Natural killer cell treated with Interleukin-12 subunit alpha and Interleukin-12 subunit beta and Interleukin-15 and Interleukin-18, amount 100 ng/mL, for 72 hours (primary cell): ENCODE data around the gene COL1A1. TPM values are rescaled to one million over a fixed set of nuclear protein-coding genes. Genes with fewer than 3 reads are reported as not detected.

ENCODE experiments used
- ATAC-seq, 2 donors: fragments of 150-1000 bp; cut with Tn5 transposase in 1 of 2; sonication (Bioruptor Pico), chemical (Tn5 transposase) in 1 of 2; 2 replicates each; pipeline ENCODE4 v1.10.0; 2021
- DNase-seq: peaks from one replicate; pipeline ENCODE4 v3.0.0; 2022; ENCODE audit warnings: low spot score
- H3K27ac Mint-ChIP-seq, 2 donors: 1 replicate in 1 of 2; 2 replicates in 1 of 2; pipeline ENCODE4 v1.8.0; 2022; ENCODE audit warnings: mixed read lengths in 2 of 2, mild to moderate bottlenecking in 1 of 2, moderate library complexity in 1 of 2
- H3K27me3 Mint-ChIP-seq, 2 donors: 1 replicate in 1 of 2; 2 replicates in 1 of 2; pipeline ENCODE4 v1.8.0; 2022; ENCODE audit warnings: mixed read lengths in 2 of 2
- H3K36me3 Mint-ChIP-seq: one replicate; pipeline ENCODE4 v1.8.0; 2022; ENCODE audit warnings: mixed read lengths
- H3K4me1 Mint-ChIP-seq, 2 donors: 1 replicate in 1 of 2; 2 replicates in 1 of 2; pipeline ENCODE4 v1.8.0; 2022; ENCODE audit warnings: low read depth in 2 of 2, mixed read lengths in 2 of 2, mild to moderate bottlenecking in 1 of 2
- H3K4me3 Mint-ChIP-seq: one replicate; pipeline ENCODE4 v1.8.0; 2022; ENCODE audit warnings: mixed read lengths
- H3K9me3 Mint-ChIP-seq: 2 replicates; pipeline ENCODE4 v1.8.0; 2022; ENCODE audit warnings: mixed read lengths
- total RNA-seq, 2 donors: library from RNA; stranded (reverse); gene quantifications; one replicate each; pipeline ENCODE4 v1.2.3, GENCODE V29; 2022

The COL1A1 gene
- total RNA-seq, 2 donors from 2014 or later = 1.7 TPM; not detected in 1

GRCh38 chr17:50181591-50182560 is 19.6 kb downstream of the COL1A1 start:
- peaks cover 19 to 25% of the 10 kb centered on the region in 2 donors for H3K4me1 Mint-ChIP-seq
- H3K36me3 Mint-ChIP-seq = no peaks in the 10 kb centered on the region
- no peak overlapping the region for H3K27ac Mint-ChIP-seq

GRCh38 chr17:50181144-50181543 is 20.3 kb downstream of the COL1A1 start:
- DNase-seq (no peak), ATAC-seq (no peak)
- no peaks in the 10 kb centered on the region for H3K36me3 Mint-ChIP-seq
- no peak overlapping the region for H3K4me3 Mint-ChIP-seq
- H3K27me3 Mint-ChIP-seq = peaks cover 0 to 11% of the 10 kb centered on the region in 2 donors
- peaks cover 19 to 25% of the 10 kb centered on the region in 2 donors for H3K4me1 Mint-ChIP-seq
- no peak overlapping the region for H3K27ac Mint-ChIP-seq
- no peaks in the 10 kb centered on the region for H3K9me3 Mint-ChIP-seq

More at GRCh38 chr17:50181591-50182560, 19.6 kb downstream of the COL1A1 start:
- Mint-ChIP-seq H3K27me3 (peaks cover 0 to 11% of the 10 kb centered on the region in 2 donors), H3K9me3 (no peaks in the 10 kb centered on the region), H3K4me3 (no peak overlapping the region)
- DNase-seq (no peak), ATAC-seq (no peak)

- Mint-ChIP-seq H3K27ac (no peak overlapping the region), H3K4me3 (no peak overlapping the region), H3K36me3 (no peaks in the 10 kb centered on the region), H3K27me3 (peaks cover 0 to 11% of the 10 kb centered on the region in 2 donors), H3K4me1 (peaks cover 19 to 25% of the 10 kb centered on the region in 2 donors), H3K9me3 (no peaks in the 10 kb centered on the region)
- ATAC-seq (no peak), DNase-seq (no peak)
Observed at GRCh38 chr17:50180620-50181019, 20.8 kb downstream of the COL1A1 start.

- no peak overlapping the region for H3K27ac Mint-ChIP-seq
- no peak for ATAC-seq
- H3K36me3 Mint-ChIP-seq = no peaks in the 10 kb centered on the region
- H3K9me3 Mint-ChIP-seq = no peaks in the 10 kb centered on the region
- no peak for DNase-seq
- peaks cover 19 to 25% of the 10 kb centered on the region in 2 donors for H3K4me1 Mint-ChIP-seq
- H3K4me3 Mint-ChIP-seq = no peak overlapping the region
- H3K27me3 Mint-ChIP-seq = peaks cover 0 to 11% of the 10 kb centered on the region in 2 donors
Observed at GRCh38 chr17:50180111-50180510, 21.3 kb downstream of the COL1A1 start.

DNA sequence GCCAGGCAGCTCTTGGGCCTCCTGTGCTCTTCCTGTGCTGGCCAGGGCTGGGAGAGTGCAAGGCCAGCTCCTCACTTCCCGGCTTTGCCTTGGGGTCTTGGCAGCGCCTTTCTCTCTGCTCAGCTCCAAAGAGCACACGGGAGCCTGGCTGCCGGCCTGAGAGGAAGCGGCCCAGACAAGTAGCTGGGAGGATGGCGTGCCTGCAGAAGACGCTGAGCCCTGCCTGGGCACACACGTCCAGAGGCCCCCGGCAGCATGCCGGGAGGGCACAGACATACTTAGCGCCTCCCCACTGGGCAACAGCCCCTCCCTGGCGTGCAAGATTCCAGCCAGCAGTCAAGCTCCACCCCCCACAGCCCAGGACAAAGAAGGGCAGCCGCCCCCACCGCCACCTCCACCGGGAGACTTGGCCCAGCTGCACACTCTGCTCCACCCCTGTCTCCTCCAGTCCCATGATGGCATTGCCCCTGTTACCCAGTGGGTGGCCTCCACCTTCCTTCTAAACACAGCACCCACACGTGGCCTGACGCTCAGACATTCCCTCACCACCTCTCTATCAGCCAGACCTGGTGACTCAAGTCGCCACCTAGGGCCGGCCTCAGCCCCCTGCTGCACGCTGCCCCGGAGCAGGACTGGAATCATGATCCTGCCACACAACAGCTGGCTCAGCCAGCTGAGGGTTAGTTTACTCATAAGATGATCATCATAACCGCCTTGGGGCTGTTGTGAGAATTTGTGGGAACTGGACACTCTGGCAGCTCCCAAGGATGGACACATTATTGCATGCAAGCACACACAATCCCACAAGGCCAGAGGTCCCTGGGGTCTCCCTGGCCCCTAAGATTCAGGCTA is 23.2 kb downstream of the COL1A1 start:
- Mint-ChIP-seq H3K4me3 (no peak overlapping the region), H3K36me3 (no peaks in the 10 kb centered on the region), H3K27ac (no peak overlapping the region), H3K4me1 (peaks cover 10 to 15% of the 10 kb centered on the region in 2 donors), H3K27me3 (peaks cover 0 to 7% of the 10 kb centered on the region in 2 donors), H3K9me3 (no peaks in the 10 kb centered on the region)
- peak; percentile 62 to 73 for ATAC-seq
- no peak for DNase-seq

DNA sequence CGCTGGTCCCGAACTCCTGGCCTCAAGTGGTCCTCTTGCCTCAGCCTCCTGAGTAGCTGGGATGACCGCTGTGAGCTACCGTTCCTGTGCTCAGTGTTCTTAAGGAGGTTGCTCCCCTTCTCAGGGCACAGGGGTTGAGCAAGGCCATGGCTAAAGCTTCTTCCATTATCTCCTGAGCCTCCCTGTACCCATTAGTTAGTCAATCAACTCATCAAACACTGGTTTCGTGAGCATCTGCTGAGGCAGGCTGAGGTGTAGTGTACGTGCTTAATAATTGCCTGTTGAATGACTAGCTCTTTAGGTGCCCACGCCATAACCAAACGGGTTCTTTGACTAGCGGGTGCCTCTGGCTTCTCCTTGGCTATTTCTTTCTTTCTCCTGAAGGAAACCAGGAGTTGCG is 24.0 kb downstream of the COL1A1 start:
- H3K4me3 Mint-ChIP-seq = no peak overlapping the region
- no peak overlapping the region for H3K27ac Mint-ChIP-seq

GRCh38 chr17:50176559-50177357 is 24.7 kb downstream of the COL1A1 start:
- Mint-ChIP-seq H3K36me3 (no peaks in the 10 kb centered on the region), H3K9me3 (no peaks in the 10 kb centered on the region), H3K27ac (no peak overlapping the region)

More for the DNA sequence above, 24.0 kb downstream of the COL1A1 start:
- Mint-ChIP-seq H3K9me3 (no peaks in the 10 kb centered on the region), H3K27me3 (peaks cover 0 to 7% of the 10 kb centered on the region in 2 donors), H3K36me3 (no peaks in the 10 kb centered on the region), H3K4me1 (peaks cover 6 to 11% of the 10 kb centered on the region in 2 donors)
- ATAC-seq (no peak), DNase-seq (no peak)

GRCh38 chr17:50175035-50175807 is 26.2 kb downstream of the COL1A1 start:
- Mint-ChIP-seq H3K27me3 (peaks cover 0 to 3% of the 10 kb centered on the region in 2 donors), H3K4me1 (peaks cover 5 to 10% of the 10 kb centered on the region in 2 donors), H3K36me3 (no peaks in the 10 kb centered on the region), H3K4me3 (no peak overlapping the region), H3K27ac (no peak overlapping the region), H3K9me3 (no peaks in the 10 kb centered on the region)
- no peak for DNase-seq
- ATAC-seq = no peak

More at GRCh38 chr17:50176559-50177357, 24.7 kb downstream of the COL1A1 start:
- H3K27me3 Mint-ChIP-seq = peaks cover 0 to 5% of the 10 kb centered on the region in 2 donors
- DNase-seq (no peak), ATAC-seq (no peak)
- H3K4me3 Mint-ChIP-seq = no peak overlapping the region
- peaks cover 6 to 8% of the 10 kb centered on the region in 2 donors for H3K4me1 Mint-ChIP-seq

DNA sequence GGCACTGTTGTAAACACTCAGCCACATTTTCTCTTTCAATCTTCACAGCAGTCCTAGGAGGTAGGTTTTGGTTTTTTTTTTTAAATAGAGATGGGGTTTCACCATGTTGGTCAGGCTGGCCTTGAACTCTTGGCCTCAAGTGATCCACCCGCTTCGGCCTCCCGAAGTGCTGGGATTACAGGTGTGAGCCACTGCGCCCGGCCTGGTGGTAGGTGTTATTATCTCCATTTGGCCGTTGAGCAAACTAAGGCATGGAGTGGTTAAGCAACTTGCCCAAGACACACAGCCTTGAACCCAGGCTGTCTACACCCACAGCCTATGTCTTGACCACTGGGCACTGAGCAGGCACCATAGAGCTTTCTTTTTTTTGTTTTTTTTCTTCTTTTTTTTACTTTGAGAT is 27.0 kb downstream of the COL1A1 start:
- no peak for DNase-seq
- no peak for ATAC-seq
- Mint-ChIP-seq H3K4me3 (no peak overlapping the region), H3K4me1 (peaks cover 6 to 12% of the 10 kb centered on the region in 2 donors), H3K9me3 (no peaks in the 10 kb centered on the region), H3K36me3 (no peaks in the 10 kb centered on the region), H3K27me3 (peaks cover 0 to 3% of the 10 kb centered on the region in 2 donors), H3K27ac (no peak overlapping the region)

DNA sequence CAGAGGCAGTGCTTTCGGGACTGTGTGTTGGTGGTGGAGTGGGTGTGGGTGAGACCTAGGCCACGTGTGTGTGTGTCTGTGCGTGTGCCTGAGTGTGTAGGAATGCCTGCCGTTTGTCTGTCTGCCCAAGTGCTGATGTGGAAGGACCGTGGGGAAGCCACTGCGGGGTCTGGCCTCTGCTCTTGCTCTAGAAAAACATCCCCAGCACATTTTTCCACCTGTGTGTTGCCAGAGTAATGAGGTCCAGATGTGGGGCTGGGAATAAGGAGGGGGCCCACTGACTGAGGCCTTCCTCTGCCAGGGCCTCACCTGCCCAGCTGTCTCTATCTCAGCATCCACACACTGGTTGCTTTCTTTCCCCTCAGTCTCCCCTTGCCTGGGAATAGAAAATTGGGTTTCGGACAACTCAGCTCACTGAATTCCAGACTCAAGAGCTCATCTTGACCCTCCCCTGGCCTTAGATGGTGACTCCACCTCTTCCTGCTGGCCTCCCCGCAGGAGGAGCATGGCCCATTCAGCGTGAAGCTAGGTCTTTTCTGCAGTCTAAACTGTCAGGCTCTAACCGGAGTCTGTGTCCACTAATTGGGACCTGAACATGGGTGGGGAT is 28.0 kb downstream of the COL1A1 start:
- Mint-ChIP-seq H3K4me1 (peaks cover 15 to 19% of the 10 kb centered on the region in 2 donors), H3K36me3 (no peaks in the 10 kb centered on the region), H3K27ac (no peak overlapping the region), H3K9me3 (no peaks in the 10 kb centered on the region), H3K4me3 (no peak overlapping the region), H3K27me3 (peaks cover 0 to 3% of the 10 kb centered on the region in 2 donors)
- no peak for DNase-seq
- no peak for ATAC-seq

GRCh38 chr17:50172936-50173334 is 28.5 kb downstream of the COL1A1 start:
- peaks cover 11 to 14% of the 10 kb centered on the region in 2 donors for H3K4me1 Mint-ChIP-seq
- ATAC-seq (no peak), DNase-seq (no peak)
- H3K9me3 Mint-ChIP-seq = no peaks in the 10 kb centered on the region
- no peak overlapping the region for H3K27ac Mint-ChIP-seq
- H3K4me3 Mint-ChIP-seq = no peak overlapping the region
- no peaks in the 10 kb centered on the region for H3K36me3 Mint-ChIP-seq
- no peaks in the 10 kb centered on the region for H3K27me3 Mint-ChIP-seq

- Mint-ChIP-seq H3K36me3 (no peaks in the 10 kb centered on the region), H3K4me3 (no peak overlapping the region), H3K4me1 (peaks cover 11 to 14% of the 10 kb centered on the region in 2 donors), H3K9me3 (no peaks in the 10 kb centered on the region), H3K27ac (no peak overlapping the region), H3K27me3 (no peaks in the 10 kb centered on the region)
- no peak for ATAC-seq
- peak; percentile 37 for DNase-seq
Observed at GRCh38 chr17:50172130-50172529, 29.3 kb downstream of the COL1A1 start.
